HG03520 (cell line): ENCODE results near the gene APP.

Experiments
- ATAC-seq: cut with Tn5 transposase; IDR thresholded peaks from one replicate; pipeline ENCODE4 v1.9.1; 2021; ENCODE audit warnings: mild to moderate bottlenecking, moderate library complexity; ENCODE audit not compliant: unreplicated experiment

Gene APP

DNA sequence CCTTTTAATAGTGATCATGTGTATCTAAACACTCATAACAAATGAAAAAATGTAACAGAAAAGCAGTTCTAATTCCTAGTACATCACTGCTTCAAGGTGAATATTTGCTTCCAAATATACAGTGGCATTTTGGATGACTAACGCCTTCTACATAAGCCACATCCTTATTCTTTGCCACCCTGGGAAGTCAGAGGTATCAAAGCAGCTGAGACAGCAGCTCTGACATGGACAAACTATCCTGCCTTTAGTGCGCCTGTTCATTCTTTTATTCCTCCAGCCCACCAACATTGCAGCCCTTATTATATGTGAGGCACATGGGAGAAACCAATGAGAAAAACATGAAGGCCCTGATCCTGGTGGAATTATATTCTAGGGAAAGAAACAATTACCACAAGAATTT, 183.0 kb downstream of the APP start:
- no peak for ATAC-seq

DNA sequence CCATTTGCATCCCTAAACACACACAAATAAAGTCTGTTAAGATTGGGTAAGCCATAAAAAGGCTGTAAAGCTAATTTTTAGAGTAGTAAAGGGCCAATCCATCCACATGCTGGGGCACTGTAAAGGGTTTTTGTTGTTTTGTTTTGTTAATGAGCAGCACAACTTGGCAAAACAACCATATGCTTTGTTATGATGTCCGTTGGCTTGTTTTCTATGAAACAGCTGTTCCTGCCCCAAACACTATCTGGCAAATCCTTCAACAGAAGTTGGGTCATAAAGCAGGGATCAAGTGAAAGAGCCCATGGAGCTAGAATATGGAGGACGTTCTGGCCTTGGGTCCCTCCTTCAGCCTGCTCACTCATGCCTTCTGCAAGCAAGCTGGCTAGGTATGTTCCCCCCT, 183.6 kb downstream of the APP start:
- no peak for ATAC-seq

DNA sequence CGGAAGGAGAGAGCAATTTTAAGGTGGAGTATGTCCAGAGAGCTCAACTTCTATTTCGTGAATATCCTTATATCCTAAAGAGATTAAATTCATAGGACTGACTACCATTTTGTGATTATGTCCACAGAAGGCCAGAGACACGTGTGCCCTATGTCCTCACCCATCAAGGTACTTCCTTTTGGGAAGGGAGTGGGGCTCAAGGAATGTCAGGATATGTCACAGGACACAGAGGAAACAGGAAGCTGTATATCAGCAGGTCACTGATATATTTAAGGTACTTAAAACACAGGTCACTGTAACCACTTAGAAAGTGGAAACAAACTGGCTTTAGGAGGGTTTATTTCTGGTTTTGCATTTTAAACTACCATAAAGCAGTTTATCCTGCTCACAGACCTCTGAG, 184.6 kb downstream of the APP start:
- no peak for ATAC-seq

DNA sequence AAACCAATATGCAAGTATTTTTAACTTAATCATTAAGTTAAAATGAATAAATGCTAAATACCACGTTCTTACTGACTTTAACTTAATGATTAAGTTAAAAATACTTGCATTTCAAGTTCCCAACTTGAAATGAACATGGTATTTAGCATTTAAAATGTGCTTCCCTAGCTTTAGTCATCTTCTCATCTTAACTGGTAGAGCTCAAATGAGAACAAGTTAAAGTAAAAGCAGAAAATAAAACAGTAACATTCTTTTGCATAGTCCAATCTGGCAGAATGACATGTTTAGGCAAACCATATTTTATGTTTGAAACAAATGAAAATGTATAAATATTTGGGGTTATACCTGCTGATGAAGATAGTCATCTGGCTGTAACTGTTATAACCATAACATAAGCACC, 186.0 kb downstream of the APP start:
- no peak for ATAC-seq

DNA sequence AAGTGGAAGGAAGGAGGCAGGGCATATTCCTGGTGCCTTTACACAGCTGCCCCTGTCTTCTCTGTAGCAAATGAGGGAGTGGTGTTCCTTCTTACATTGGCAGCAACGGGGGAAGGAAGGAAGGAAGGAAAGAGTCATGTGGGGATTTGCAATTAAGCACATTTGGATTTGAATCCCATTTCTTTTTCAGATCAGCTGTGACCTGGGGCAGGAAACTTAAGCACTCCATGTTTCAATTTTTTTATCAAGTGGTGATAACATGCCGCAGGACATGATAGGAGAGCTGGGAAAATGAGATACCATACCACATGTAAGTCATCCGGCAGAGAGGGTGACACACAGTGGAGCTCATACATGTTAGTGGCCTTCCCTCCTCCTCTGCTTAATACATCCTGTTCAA, 186.8 kb downstream of the APP start:
- no peak for ATAC-seq

DNA sequence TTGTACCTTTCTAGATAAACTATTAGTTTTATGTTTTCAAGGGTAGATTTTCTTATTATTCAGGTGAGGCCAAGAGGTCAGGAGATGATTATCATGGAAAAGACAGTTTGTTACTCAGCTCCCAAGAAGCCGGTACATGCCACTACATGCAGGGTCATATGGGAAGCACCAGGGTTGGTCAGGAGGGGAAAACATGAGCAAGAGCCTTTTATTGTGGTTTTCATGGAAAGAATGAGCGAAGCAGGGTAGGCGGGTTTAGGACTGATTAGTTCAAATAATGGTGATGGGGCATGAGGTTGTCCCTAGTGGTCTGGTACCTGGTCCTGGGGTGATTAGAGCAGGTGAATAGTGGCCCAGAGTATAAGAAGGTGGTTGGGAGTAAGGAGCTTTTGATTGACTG, 189.9 kb downstream of the APP start:
- ATAC-seq, result no peak

DNA sequence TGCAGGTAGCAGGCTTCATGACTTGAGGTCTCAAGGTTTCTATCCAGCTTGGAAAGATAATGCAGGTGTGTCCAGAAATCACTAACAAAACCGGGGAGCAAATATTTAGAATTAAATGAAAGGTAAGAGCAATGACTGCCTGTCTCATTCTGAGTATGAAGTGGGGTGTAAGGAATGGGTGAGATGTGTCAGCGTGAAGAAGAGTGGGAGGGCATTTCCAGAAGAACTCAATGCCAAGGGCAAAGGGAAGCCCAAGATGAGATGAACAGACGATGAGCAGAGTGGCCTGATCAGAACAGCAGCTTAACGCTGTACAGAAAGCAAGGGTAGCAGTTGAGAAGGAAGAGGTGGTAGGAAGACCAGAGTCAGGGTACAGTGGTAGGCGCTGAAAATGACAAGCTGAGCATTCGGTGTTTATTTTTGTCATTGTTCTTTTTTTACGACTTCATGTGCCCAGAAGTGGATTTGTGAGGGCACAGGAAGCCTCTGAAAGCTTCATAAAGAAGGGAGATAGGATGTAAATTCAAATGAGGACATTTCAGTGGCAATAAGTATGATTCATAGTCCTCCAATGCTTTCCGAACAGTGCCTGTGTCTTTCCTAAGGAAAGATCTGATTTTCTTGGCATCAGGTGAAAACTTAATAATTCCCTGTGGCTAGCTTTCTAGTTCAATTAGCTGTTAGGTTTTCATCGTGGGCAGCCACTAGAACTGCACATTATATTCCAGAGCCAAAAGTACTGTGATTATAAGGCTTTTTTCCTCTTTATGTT, 190.5 kb downstream of the APP start:
- ATAC-seq, result no peak

DNA sequence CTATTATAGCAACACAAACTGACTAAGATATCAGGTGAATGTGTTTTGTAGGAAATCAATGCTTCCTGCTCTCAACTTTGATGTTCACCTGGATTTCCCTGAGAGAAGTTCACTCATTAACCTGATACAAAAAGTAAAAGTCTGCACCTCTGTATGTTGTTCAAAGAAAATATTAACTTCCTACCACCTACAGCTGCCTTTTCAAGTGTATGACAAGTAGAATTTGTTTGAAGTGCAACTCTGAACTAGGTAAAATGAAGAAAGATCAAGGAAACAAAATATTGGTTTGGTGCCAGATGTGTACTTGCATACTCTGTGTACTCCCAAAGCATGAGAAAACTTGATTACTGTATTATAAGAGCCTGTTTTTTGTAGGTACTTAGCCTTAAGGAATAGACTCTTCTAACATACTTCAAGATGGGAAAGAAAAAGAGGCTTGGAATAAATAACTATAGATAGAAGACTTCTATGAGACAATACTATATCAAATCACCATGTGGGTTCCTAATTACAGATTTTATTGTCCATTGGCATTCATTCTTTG, 193.4 kb downstream of the APP start:
- no peak for ATAC-seq

DNA sequence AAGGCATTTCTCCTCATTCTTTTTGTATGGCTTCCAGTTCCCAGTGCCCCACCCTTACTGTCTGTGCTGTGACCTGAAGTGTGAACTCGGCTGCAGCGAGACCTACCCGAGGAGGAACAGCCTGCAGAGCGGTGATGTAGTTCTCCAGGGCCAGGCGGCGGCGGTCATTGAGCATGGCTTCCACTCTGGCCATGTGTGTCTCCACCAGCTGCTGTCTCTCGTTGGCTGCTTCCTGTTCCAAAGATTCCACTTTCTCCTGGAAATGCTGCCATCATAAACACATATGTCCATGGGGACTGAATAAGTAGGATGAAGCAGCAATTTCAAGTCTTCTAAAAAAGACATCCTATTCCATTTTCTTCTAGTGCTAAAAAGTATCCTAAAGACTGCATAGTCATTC, 195.6 kb downstream of the APP start:
- ATAC-seq, result no peak

DNA sequence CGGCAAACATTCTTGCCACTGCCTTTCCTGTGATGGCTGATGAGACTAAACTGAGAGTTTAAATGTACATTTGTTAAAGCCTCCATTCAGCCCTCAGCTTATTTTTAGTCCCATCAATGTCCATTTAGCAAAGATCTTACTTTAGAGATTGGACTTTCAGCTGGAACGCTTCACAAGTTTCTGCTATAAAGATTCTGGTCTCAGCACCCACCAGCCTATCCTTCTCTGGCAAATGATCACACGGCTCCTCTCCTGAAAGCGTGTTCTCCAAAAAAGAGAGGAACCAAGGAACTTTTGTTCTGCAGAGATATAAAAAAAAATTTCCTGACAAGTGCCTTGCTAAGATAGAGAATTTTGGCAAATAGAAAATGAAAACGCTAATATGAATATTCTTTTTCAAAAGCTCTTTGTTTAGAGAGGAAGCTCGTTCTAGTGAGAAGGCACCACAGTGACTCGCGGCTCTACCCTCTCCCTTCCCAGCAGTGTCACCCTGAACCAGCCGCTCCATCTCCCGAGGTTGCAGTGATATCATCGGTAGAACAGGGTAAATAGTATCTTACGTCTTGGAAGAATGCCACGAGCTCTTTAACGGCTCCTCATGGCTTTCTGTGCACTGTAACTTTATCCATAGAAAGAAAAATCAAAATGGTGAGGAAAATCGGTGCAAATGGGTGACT, 200.2 kb downstream of the APP start:
- ATAC-seq, result no peak

DNA sequence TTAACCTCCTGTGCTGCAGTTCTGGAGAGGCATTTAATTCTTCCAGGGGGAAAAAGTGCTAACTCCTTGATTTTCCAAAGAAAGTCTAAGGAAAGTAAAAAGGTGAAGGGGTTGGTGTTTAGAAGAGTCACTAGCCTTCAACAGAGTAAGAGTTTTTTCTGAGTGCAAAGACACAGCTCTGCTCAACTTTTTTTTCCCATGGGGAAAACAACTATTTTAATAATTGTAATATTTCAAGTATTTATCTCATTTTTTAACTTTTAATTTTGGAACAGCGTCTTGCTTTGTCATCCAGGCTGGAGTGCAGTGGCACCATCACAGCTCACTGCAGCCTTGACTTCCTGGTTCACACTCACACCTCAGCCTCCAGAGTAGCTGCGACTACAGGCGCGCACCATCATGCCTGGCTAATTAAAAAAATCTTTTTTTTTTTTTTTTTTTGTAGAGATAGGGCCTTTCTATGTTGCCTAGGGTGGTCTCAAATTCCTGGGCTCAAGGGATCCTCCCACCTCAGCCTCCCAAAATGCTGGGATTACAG, 202.6 kb downstream of the APP start:
- peak; percentile 45 for ATAC-seq

DNA sequence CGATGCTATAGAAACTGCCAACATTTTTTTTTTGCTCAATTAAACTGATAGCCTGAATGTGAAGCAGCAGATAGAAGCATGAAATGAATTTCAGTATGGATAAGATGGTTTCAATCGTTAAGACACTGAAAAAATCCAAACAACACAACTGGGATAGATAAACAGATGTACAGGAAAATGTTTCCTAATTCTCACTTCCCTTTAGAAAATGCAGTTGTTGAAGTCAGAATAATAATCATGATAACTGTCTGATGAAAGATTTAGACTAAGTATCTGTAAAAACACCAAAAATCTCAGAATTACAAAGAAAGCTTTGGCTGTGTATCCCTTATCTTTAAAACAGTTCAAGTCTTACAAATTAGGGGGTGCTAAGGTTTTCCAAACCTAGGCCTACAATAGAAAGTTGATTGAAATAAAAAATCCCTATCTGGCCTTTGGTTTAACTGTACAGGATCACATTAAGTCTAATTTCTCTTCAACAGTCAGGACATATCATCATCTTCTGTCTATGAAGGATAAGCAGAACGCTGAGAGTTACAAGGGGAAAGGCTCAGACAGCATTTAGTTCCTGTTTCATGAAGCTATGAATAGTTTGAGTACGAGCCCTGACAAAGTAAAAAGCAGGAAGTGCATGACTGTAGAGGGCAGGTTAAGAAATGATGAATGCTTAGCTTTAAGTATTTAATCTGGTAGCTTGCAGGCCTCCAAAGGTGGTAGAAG, 203.2 kb downstream of the APP start:
- peak; percentile 99 for ATAC-seq

DNA sequence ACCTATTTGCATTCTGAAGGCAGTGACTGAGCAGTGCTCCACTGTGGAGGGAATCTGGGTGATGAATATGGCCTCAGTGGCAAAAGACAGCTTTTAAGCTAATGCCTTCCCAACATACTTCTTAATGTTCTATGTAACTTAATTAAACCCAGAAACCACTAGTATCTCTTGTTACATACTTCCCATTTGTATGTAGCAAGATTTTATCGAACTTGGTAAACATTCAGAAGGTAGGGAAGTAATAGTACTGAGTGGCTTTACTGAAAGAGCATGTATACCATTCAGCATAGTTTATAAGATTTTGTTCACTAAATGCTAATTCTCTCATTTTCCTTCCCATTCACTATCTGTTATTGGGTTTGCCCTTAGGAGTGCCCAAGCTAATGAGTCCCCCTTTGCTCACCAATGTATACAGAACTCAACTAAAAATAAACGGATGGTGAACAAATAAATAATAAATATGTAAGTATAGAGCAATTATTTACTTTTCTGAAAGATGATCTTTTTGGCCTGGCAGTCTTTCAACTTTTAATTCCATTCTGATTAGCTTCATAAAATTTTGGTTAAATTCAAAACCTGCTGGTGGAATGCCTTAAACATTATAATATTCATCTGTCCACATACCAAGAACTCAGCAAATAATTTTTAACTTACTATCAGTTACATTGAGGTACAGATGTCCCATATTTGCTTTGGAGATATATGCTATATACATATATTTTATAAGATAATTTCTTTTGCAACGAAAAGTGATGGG, 204.4 kb downstream of the APP start:
- ATAC-seq, result no peak

DNA sequence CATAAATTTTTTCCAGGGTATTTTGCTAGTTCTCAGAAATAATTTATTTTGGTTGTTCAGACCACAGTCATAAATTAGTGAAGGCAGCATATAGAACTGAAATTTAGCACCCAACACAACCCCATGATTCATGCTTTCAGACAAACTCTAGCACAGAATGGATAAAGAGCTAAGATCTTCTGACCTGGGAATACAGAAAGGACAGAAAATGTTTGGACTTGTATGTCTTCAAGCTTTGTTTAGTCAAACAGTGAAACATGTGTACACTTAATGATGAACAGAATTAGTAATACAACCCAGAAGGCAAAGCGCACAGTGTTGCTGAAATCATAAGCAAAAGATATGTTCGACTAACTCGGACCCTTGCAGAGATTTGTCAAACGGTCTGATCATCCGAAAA, 205.6 kb downstream of the APP start:
- no peak for ATAC-seq

DNA sequence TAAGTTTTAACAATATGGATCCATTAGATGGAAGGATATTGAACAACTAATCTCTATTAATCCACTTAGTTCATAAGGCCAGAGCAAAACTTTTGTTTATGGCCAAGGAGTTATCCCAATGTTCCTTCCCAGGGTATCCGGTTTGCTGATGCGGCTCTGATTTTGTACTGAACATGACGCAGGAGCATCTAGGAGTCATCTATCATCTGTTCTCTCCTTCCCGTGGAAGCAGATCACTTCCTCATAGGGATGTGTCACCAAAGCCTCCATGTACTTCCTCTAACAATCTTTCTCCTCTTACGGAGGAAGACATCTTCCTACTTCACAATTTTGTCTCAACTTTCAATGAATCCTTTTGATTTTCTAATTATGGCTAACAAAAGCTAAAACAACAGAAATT, 206.6 kb downstream of the APP start:
- no peak for ATAC-seq

DNA sequence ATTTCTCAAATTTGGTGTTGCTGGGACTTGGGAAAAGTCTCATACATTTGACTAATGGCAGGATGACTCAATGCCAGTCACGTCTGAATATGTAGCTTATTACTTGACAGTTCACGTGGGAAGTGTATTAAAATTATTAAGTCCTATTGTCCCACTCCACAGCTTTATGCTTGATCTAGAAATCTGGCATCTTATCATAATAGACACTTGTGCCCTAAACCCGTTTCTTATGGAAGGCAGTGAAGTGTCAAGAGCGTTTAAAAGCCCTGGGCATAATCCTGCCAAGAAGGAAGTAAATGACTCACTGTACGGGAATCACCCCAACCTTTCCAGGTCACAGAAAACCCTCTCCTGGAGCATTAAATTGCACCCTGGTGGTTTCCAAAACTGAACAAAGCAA, 207.4 kb downstream of the APP start:
- no peak for ATAC-seq

DNA sequence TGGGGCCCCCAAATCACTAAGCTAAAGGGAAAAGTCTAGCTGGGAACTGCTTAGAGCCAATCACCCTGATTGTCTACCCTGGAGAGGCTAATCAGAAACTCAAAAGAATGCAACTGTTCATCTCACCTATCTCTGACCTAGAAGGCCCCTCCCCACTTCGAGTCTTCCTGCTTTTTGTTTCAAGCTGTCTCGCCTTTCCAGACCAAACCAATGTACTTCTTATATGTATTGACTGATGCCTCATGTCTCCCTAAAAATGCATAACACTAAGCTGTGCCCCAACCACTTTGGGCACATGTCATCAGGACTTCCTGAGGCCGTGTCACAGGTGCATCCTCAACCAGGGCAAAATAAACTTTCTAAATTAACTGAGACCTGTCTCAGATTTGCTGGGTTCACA, 209.5 kb downstream of the APP start:
- ATAC-seq, result no peak

DNA sequence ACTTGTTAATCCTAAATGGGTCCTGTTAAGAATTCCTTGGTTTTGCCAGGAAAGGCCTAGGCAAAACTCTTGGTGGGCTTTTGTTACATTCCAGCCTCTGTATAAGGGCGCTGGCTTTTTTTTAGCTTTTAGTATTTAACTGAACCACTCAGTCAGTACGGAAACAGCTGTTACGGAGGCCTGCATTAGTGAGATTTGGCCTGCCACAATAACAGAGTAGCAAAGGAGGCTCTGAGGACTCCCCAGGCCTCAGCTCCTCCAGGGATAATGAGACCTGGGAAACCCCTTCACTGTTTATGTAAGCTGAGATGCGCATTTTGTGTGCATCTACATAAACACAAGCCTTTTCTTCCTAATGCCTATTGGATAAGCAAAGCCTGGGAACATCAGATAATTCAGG, 210.2 kb downstream of the APP start:
- no peak for ATAC-seq

DNA sequence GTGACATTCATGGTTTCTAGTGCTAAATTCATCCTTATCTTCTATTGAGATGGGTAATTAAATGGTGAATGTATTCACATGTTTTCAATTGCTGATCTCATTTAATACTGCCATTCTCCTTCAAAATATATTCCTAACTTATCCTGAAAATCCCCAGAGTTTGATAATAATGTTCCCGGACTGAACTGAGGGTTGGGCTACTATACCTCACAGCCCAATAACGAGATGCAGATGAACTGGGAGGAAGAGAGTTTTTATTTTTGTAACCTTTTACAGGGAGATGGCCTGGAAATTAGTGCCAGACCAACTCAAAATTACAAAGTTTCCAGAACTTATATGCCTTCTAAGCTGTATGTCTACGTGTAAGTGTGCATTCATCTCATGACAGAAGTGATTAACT, 210.8 kb downstream of the APP start:
- ATAC-seq, result no peak

DNA sequence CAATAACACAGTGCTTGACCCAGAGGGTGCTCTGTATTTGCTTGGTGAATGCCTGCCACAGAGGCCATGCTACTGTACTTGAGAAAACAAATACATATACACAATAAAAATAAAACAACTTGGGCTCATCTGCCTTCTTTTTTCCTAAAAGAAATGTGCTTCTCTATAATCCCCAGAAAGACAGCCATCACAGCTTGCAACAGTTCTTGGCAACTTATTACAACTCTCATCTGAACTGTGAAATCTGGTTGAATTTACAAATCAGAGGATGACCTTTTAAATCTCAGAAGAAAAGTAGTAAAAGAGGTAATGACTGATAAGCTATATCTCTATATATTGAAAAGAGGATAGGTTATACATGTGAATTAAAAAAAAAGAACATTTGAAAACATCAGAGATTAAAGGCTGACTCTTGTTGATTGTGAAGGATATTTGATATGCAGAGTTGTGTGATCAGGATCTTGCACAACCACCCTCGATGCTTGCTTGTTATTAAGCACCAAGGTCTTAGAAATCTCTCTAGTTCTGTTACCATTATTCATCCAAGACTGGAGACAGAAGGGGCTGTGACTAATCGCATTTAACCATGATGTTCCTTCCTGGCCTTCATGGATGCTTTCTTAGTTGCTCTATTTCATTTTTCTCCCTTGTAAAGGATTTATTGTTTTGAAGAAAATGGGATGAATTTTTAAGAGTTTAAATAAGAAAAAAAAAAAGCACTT, 213.4 kb downstream of the APP start:
- ATAC-seq, result no peak
